HTERT RPE-1 (cell line): ENCODE data around the gene NUP210L.

Experiments
- in situ Hi-C: fragments of 300-500 bp; cut with MboI; formaldehyde crosslinking; loops from 4 replicates; pipeline ENCODE4 v1.14.3; 2020; ENCODE audit warnings: low sequenced_read_pairs

The NUP210L gene

DNA sequence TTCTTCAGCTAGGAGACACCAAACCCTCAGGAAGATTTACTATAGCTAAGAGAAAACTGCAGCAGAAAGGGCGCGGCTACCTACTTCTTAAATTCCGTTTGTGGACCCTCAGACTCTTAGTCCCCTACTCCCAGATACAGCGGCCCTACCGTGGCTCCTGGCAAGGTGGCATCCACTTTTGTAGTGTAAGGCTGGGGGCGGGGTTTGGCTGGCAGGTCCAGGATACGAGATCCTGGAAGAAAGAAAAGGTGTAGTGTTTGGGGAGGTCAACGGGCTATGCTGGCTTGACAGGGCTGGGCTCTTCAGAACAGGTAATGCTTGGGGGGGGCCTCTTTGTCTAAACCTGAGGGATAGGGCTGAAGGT, 186.9 kb downstream of the NUP210L start:
- in situ Hi-C loops: no loop called here

DNA sequence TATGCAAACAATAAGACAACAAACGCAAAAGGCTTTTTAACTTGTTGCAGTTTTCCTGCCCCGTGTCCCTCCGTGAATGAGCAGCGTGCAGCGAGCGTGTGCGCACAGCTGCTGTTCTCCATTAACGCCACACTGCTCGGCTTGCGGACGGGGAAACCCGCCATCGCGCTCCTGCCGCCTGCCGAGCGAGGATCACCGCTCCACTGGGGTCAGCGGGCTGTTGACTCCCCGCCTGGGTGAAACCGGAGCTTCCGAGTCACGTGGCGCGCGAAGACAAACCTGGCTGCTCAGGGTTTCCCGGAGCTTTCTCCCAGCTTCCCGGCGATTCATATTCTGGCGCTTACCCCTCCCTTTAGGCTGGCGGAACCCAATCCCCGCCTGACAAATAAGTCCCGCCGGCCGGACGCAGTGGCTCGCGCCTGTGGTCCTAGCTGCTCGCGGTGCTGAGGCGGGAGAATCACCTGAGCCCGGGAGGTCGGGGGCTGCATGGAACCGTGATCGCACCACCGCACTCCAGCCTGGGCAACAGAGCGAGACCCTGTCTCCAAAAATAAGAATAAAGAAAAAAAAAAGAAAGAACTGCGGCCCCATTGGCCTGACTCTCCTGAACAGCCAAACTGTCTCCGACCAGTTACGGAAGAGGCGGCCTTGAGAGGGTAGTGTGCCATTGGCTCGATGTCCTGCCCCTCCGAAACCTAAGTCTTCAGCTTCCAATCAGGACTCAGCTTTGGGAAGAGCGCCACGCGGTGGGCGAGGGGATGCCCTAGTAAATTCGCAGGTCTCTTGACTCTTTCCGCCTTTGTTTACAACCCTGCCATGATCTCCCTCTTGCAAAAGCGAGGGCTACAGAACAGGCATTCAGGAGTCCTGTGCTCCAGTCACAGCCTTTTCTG, 187.5 kb downstream of the NUP210L start, which contains the start of gene CREB3L4:
Gene CREB3L4 (plus strand): TSS at position 796 of the 893 bp plus-strand sequence. CDS start 624 bp downstream, outside the sequence.
- in situ Hi-C loops: no loop called here

DNA sequence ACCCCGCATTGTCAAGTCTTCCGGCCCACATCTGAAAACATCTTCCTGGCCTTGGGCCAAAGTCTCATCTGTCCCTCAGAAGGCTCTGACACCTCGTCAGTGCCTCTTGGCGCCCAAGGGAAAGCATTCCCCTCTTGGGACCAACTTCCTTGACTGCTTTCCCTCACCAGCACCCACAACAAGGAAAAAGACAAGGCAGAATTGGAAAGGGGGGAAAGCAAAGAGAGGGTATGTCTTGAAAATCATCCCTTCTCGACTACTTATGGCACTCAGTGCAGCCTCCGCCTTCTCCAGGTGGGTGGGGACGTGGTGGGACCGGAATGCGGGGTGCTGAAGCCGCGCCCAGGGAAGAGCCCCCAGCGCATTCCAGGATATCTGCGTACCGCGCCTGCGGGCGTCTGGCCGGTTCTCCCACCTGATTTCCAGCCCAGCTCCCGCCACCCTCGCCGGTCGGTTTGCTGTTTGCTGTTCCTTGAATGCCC, 191.0 kb downstream of the NUP210L start:
- in situ Hi-C loops: no loop called here

DNA sequence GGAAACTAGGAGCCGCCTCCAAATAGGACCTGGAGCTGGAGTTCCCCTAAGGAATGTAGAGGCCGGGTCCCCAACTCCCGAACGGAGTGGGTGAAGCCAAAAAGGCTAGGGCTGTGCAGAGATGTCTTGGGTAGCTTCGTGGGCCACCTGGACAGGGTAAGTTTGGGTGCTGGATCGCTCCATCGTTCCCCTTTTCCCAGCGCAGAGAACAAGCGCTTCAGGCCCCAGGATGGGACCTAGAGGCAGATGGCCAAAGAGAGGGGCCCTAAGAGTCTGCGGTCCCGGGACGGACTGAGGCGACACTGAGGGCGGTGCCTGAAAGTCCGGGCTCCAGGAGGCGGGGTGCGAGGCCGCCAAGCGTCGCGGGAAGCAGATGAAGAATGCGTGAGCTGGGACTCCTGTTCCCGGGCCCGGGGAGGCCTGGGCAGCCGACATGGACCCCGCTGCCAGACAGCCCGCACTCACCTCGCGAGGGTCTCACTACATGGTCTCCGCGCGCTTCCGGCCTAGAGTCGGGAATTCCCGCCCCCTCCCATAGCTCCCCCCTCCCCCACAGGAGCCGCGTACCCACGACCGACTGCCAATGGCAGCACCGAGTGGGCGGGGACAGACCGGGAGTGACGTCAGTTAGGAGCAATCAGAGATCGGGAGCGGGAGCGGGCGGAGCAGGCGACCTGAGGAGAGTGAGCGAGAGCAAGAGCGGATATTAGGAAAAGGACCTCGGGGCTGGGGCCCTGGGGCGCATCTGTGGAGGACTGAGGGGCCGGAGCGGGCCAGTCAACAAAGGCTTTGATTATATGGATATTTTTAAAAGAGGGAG, 191.6 kb downstream of the NUP210L start, which contains the start of gene SLC39A1:
Gene SLC39A1 (minus strand): TSS at position 508 of the 820 bp plus-strand sequence. CDS start 822 bp downstream, outside the sequence.
- in situ Hi-C loops: no loop called here

DNA sequence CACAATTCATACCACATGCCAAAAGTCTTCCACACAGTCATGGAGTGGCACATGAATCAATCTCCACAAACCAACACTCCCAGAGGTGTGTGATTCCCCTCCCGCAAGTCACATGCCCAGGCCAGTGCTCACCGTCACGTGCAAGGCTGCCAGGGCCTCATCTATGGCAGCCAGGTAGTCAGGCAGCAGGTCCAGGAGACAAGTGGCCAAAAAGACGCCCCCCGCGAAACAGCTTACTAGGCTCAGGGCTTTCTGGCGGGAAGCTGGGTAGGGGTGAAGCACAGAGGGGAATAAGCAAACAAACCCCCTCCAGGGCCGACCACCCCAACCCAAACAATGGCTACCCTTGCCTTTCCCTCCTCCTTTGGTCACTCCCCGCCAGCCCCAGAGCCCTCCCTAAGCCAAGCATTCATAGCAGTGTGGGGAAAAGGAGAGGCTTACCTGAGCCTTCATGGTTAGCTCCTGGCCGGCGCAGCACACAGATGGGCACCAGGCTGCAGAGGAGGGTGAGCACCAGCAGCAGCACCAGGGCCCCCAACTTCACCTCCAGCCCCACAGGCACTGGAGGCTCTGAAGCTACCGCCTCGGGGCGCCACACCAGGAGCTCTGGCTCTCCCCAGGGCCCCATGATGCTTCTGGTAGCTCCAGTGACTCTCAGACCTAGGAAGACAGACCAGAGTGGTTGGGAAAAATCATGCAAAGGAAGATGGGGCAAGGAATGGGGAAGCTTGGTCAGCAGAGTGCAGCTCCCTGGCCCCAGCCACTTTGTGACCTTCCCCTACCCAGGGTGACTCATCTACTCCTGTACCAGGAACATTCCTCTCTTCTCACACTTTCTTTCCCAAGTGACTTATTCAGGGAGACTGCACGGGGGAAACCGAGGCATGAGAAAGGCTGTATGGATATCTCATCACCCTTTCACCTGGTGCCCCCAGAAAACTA, 192.5 kb downstream of the NUP210L start:
- in situ Hi-C loops: no loop called here

DNA sequence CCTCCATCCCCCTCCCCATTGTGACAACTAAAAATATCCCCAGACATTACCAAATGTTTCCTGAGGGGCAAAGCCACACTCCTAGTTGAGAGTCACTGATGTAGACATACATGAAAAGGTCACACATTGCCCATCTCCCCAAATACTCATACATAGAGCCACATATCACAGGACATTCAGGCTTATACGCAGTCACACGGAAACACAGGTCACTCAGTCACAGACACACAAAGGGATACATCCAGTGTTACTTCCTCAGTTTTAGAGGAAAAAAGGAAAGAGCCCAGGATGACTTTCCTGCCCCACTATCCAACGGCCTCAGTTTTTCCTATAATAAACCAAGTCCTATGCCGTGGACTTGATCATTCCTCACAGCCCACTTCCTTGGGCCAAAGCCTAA, 193.5 kb downstream of the NUP210L start:
- in situ Hi-C loops: no loop called here

DNA sequence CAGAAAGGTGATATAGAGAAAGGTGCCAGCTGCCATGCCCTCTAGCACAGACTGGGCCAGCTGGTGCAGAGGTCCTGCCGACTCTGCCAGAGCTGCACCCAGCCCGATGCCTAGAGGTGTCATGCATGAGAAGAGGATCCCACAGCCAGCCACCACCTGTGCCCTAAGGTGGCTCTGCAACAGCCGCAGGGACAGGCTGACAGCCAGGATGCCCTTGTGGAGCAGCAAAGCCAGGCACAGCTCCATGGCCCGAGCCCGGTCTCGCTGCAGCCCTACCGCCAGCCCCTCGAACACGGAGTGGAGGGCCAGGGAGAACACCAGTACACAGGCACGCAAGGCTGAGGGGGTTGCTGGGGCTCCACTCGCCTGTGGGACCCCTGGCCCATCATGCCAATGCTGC, 194.7 kb downstream of the NUP210L start:
- in situ Hi-C loops: no loop called here

DNA sequence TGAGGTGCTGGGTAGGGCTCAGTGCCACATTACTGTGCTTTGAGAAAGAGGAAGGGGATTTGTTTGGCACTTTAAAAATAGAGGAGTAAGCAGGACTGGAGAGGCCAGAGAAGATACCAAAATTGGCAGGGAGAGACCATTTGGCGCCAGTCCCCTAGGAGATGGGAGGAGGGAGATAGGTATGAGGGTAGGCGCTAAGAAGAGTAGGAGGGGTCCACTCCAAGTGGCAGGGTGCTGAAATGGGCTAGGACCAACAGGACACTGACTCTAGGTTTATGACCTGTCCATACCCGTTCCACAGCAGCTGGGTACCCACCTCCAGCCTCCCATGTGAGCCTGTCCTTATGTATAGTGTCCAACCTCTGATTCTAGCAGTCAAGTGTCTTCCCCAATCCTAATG, 195.4 kb downstream of the NUP210L start:
- in situ Hi-C loops: no loop called here

DNA sequence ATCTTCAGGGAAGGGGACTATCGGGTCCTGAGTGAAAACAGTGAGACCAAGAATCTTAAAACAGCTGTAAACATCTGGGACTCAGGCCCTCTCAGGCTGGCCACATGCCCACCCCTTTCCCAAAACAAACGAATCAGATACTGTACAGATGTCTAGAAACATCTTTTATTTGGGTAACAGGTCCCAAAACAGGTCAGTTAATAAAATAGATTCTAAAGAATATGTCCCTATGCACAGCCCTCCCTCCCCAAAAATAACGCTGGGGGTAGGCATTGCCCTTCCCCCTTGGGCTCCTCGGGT, 196.0 kb downstream of the NUP210L start:
- in situ Hi-C loops: no loop called here

DNA sequence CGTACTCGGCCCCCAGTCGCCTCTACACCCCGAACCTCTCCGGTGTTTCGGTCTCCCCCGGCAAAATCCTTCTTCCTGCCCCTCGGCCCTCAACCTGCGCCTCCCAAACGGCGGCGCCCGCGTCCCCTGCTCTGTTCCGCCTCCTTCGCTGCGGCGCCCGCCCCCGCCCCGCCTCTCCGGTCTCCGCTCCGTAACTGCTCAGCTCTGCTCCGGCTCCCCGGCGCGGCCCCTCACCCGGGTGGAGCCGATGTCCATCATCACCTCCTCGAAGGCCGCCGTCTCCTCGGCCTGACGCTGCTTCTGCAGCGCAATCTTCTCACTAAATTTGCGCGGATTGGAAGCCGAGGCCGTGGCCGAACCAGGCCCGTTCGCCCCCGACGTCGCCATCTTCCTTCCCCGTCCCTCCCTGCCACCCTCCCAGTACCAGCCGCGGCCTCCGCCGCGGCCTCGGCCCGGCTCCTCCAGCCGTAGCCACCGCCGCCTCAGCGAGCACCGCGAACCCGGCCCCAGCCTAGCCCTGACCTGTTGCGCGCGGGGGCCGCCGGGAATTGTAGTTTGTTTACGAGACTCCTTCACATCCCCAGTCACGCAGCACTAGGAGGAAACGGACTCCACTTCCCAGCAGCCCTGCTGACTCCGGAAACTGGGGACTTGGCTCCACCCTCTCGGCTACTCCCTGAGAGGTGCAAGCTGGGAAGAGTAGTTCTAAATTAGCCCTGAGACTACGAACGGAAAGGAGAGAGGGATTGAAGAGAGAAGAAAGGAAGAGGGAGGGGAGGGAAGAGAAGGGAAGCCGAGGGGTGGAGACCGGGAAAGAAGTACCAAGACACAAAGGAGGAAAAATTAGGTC, 196.5 kb downstream of the NUP210L start, which contains the start of gene CRTC2:
Gene CRTC2 (minus strand): TSS at position 502 of the 850 bp plus-strand sequence. CDS start 115 bp downstream, at position 387.
- in situ Hi-C loops: no loop called here

DNA sequence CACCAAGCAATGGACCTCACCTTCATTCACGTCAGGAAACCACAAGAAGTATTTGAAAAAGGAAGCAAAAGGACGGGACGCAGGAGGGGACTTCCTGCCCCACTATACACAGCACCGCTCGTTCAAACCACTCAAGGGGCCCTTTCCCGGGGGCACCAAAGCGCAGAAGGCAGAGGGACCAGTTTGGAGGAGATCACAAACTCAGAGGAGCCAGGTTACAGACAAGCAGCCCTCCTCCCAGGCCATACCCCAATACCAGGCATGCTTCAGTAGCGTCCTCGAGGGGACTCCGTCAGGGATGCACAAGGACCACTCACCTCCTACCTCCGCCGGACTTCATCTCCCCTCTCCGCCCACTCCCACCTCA, 197.1 kb downstream of the NUP210L start:
- in situ Hi-C loops: no loop called here

DNA sequence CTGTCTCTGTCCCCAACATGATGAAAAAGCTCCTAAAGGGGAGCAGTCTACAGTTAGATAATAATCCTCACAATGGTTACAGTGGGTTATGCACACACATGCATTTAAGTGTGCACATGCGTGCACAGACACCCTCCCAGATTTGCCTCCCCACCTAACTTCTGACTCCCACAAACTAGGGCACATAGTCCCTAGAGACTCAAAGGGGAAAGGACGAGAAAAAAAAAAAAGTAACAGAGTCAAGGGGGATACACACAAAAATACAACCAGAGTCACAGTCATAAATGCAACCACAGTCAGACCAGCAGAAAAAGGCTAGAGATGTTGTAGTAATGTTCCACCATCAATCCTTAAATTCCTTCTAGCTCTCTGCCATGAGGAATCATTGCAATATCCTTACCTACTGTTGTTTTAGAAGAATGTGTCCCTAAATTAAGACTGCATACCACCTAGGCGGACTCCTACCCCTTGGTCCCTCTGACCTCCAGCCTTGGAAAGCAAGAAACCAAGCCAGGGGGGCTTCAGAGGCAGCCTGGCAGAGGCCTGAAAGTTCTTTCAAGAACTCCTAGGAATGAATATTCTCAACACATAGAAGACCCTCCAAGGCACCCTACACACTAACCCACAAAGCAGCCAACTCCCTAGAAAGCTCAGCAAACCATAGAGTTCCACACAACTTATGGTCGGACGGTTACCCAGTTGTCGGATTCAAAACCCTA, 197.7 kb downstream of the NUP210L start:
- in situ Hi-C loops: no loop called here

DNA sequence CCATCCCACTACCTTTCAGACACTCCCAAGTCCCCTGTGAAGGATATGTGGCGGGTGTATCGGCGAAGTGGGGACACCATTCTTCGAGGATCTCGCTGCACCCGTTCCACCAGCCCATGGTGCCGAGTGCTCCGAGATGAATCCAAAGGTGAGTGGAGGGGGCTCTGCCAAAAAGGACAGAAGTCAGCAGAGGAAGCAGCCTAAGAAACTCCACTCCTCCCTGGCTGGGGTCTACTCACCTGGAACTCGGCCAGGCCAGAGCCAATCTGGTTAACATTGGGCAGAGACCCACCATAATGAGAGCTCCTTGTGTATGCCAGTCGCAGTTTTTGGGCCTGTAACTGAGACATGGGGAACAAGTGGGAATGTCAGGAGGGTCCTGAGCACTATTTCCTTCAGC, 200.0 kb downstream of the NUP210L start:
- in situ Hi-C loops: no loop called here

DNA sequence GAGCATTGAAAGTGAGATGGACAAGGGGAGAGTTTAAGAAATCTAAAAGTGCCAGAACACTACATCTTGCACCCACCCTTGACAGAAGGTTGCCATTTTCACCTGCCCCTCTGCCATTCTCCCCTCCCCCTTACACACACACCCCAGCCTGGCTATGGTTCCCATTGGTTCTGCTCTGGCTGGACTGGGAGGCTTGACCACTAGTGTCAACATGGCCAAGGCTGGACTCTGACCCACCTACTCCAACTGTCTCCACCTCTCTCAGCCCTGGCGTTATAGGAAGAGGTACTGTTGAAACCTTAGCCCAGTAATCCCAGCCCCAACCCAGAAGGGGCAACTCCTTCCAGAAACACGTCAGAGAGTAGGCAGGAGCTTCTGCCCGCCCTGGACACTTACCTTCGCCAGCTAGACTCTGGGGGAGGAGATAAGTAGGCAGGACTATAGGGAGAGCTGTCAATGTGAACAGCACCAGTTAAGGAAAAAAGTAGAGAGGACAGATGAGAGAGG, 201.0 kb downstream of the NUP210L start:
- in situ Hi-C loops: no loop called here

DNA sequence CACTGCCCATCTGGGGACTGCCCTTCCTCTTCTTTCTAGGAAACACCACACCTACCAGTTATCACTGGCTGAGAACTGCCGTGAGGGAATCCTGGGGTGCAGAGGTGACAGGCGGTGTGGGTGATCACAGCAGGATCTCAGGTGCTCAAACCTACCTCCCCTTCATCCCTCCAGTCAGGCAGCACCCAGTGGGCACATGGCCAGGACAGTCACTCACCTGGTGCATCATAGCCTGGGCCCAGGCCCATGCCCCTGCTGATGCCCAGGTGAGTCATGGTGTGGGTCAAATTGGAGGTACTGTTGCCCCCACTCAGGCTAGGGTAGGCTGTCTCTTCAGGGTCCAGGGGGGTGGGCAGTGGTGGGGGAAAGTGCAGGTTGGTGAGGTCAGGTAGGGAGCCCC, 203.1 kb downstream of the NUP210L start:
- in situ Hi-C loops: no loop called here

DNA sequence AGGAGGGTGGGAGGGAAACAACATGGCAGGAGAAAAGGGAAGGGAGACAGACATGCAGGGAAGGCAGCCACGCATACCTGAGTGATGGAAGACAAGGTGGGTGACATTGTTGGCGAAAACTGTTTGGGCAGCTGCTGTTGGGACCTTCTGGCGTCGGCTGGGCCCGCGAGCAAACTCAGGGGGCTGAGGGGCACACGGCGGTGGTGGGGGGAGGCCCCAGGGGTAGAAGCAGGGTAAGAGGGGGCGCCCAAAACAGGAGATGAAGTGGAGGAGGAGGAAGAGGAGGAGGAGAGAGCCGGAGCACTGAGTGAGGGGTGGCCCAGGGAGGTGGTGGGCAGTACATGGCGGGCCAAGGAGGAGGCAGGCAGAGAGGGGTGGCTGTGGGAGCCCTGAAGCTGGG, 203.7 kb downstream of the NUP210L start:
- in situ Hi-C loops: no loop called here

DNA sequence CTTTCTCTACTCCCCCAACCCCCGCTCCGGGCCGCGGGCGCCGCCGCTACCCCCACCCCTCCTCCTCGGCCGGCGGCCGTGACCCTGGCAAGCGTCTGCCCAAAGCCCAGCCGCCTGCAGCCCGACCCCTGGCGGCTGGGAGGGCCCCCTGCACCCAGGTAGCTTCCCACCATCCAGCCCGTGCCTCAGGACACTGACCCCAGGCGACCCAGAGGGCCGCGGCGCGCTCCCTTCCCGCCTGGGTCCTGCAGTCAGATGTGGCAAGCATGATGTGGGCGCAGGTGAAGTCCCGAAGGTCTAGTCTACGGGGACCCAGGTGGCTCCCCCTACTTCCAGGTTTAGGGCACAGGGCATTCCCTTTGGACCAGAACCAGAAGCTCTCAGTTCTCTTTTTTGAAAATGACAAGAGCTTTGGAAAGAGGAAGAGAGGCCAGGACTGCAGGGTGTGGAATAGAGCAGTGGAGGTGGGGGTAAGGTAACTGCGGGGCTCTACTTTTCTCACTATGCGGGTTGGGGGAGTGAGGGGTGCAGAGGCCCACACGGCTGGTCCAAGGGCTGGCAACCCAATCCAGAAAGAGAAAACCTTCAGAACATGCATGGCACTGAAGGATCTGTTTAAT, 208.1 kb downstream of the NUP210L start, which contains the start of gene DENND4B:
Gene DENND4B (minus strand): TSS at position 97 of the 620 bp plus-strand sequence. CDS start 2,344 bp downstream, outside the sequence.
- in situ Hi-C loops: no loop called here
